ENCODE measurements around the gene FOXP4. TPM values are rescaled to one million over a fixed set of nuclear protein-coding genes. Genes with fewer than 3 reads are reported as not detected.

Gene FOXP4
- total RNA-seq, 1 donor from 2014 or later, result 29.9 TPM

DNA sequence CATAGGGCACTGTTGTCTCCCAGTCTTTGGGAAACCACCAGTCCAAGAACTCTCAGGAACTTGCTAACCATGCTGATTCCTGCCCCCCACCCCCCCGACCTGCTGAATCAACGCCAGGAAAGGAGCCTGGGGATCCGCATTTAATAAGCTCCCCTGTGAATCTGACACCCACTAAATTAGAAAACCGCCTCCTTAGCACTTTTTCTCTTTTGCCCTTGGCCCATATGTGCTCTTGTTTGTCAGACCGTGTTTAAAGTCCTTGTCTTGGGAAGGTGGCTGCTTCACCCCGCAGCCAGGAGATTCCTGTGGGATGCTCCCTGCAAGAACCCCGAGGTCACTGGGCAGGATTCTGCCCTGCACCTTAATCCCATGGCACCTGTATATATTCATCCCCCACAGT, 15.7 kb upstream of the FOXP4 start:
- no peaks in the 10 kb centered on the region for H3K9me3 ChIP-seq
- intact Hi-C loops (cut with DNase I), result no loop called here
- TF ChIP-seq, protein P1, sequence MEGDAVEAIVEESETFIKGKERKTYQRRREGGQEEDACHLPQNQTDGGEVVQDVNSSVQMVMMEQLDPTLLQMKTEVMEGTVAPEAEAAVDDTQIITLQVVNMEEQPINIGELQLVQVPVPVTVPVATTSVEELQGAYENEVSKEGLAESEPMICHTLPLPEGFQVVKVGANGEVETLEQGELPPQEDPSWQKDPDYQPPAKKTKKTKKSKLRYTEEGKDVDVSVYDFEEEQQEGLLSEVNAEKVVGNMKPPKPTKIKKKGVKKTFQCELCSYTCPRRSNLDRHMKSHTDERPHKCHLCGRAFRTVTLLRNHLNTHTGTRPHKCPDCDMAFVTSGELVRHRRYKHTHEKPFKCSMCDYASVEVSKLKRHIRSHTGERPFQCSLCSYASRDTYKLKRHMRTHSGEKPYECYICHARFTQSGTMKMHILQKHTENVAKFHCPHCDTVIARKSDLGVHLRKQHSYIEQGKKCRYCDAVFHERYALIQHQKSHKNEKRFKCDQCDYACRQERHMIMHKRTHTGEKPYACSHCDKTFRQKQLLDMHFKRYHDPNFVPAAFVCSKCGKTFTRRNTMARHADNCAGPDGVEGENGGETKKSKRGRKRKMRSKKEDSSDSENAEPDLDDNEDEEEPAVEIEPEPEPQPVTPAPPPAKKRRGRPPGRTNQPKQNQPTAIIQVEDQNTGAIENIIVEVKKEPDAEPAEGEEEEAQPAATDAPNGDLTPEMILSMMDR (IDR thresholded peaks at IDR 0.05), result no peak
- H3K27ac ChIP-seq, result no peak overlapping the region
- peaks cover 19% of the 10 kb centered on the region for H3K4me1 ChIP-seq
- no peak for ATAC-seq
- H3K36me3 ChIP-seq, result no peaks in the 10 kb centered on the region
- no peak for DNase-seq
- no peak overlapping the region for H3K4me3 ChIP-seq
- H3K27me3 ChIP-seq, result peaks cover 10% of the 10 kb centered on the region

DNA sequence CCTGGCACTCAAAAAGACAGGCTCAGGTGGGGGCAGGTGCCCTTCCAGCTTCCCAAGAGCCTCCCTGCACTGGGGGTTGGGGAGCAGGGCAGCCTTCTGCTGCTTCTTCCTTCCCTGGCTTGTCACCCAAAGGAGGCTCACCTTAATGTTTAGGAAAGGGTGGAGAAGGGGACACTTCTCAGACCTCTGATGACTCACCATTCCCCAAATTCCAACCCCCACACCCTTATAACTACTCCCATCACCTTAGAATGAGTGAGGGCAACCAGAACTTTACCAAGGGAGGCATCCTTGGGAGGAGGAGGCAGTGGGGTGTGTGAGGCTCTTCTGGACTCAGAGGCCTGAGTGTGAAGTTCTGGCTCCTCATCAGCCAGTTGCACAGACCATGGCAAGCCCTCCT, 15.2 kb upstream of the FOXP4 start:
- intact Hi-C loops (cut with DNase I), result no loop called here
- TF ChIP-seq, protein P1 (IDR thresholded peaks at IDR 0.05), result no peak
- no peak for ATAC-seq
- no peak for DNase-seq
- Histone ChIP-seq H3K27me3 (peaks cover 10% of the 10 kb centered on the region), H3K4me1 (peaks cover 19% of the 10 kb centered on the region), H3K4me3 (no peak overlapping the region), H3K36me3 (no peaks in the 10 kb centered on the region), H3K27ac (no peak overlapping the region), H3K9me3 (no peaks in the 10 kb centered on the region)

DNA sequence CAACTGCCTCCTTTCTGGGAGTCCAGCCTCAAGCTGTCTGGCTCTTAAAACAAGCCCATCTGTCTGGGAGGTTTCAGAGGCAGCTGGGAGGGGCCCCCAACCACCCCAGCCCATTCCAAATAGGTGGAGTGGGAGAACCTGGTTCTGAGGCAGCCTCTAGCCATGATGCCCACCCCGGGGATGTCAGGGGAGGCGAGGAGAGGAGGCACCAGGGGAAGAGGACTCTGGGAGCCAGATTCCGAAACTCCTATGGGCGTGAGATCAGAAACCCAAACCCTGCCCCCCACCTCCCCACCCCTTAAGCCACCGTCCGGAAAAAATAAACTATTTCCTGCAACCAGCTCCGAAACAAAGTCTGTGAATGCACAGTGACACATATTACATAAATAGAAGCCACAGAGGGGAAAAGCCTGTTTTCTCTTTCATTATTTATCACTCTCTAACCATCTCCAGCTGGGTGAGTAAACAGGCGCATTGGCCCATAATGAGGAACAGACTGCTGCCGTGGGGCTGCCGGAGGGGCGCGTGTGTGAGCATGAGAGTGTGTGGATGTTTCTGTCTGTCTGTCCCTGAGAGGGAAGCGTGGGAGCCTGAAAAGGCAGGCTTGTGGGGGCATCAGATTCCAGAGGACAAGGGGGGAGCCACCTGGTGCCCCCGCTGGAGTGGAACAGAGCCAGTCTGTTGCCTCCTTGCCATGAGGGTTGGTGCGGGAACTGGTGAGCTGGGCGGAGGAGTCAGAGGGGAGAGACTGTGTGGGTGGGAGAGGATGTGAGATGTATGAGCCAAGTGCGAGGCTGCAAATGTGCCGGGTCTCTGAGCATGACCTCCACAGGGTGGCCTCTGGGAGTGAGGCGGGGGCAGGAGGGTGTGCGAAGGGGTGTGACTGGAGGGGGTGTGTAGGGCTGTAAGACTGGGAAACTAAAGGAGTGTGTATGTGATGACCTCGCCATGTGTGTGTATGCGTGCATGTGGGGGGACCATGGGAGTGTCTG, 14.3 kb upstream of the FOXP4 start:
- Histone ChIP-seq H3K9me3 (no peaks in the 10 kb centered on the region), H3K27ac (no peak overlapping the region), H3K36me3 (no peaks in the 10 kb centered on the region), H3K27me3 (peaks cover 10% of the 10 kb centered on the region), H3K4me3 (no peak overlapping the region), H3K4me1 (peaks cover 22% of the 10 kb centered on the region)
- DNase-seq (no peak), ATAC-seq (peak; percentile 31)
- TF ChIP-seq, protein P1 (IDR thresholded peaks at IDR 0.05), result no peak
- intact Hi-C loops (cut with DNase I), result no loop called here

DNA sequence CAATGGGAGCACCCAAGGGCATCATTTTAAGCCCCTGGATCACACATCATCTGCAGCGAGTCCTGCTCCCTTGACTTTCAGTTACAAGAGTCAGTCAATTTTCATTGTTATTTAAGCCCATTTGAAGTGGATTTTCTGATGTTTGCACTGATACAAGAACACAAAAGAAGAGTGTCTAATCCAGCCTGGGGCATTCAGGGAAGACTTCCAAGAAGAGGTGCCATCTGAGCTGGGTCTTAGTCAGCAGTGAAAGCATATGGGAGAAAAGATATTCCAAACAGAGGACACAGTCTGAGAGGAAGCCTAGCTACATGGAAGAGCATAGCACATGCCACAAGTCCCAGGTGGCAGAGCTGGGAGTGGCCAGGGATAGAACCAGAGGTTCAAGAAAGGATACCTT, 10.4 kb upstream of the FOXP4 start:
- Histone ChIP-seq H3K36me3 (no peaks in the 10 kb centered on the region), H3K27ac (no peak overlapping the region), H3K4me3 (no peak overlapping the region), H3K27me3 (no peaks in the 10 kb centered on the region), H3K4me1 (peaks cover 32% of the 10 kb centered on the region), H3K9me3 (no peaks in the 10 kb centered on the region)
- intact Hi-C loops (cut with DNase I), result no loop called here
- no peak for ATAC-seq
- TF ChIP-seq, protein P1 (IDR thresholded peaks at IDR 0.05), result no peak
- DNase-seq, result no peak

DNA sequence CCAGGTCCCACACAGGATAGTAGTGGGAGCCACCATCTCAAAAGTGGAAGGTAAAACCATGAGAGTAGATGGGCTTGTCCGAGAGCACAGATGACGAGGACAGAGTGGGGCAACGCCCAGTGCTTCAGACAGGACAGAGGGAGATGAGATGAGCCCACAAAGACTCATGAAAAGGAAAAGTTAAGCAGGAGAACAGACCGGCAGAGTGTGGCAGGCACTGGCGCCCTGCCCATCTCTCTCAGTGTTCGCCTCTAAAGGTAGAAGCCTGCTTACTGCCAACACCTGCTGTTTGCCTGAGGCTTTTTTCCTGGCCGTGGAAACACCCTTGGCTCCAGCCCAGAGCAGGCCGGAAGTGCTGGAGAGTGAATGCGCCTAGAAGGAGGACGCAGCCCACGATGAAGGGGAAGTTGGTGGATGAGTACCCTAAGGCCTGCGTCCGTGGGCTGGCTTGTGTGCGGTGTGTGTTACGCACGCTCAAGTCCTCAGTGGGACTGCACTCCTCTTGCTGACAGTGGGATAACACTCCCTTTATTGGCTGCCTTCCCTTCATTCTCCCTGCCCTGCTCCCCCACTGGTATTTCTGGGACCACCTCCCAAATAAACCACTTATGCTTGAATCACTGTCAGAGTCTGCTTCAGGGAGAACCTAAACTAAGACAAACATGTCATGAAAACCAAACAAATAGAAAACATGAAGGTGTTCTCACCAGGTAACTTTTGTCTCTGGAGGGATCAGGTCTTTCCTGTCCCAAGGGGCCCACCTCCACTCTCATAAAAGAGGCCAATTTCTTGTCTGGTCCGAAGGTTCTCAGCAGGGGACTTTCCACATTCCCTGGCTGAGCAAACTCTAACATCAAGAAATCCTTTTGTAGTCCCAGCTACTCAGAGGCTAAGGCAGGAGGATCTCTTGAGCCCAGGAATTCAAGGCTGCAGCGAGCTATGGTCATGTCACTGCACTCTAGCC, 9.1 kb upstream of the FOXP4 start:
- peaks cover 25% of the 10 kb centered on the region for H3K4me1 ChIP-seq
- no peak overlapping the region for H3K4me3 ChIP-seq
- DNase-seq, result peak; percentile 84
- TF ChIP-seq, protein P1 (IDR thresholded peaks at IDR 0.05), result no peak
- no peaks in the 10 kb centered on the region for H3K9me3 ChIP-seq
- H3K36me3 ChIP-seq, result no peaks in the 10 kb centered on the region
- peak; percentile 63 for ATAC-seq
- intact Hi-C loops (cut with DNase I), result no loop called here
- H3K27me3 ChIP-seq, result no peaks in the 10 kb centered on the region
- no peak overlapping the region for H3K27ac ChIP-seq
